Adipose tissue (tissue), 3 donors: ENCODE results near the gene BCAT1. TPM values are rescaled to one million over a fixed set of nuclear protein-coding genes. Genes with fewer than 3 reads are reported as not detected.
"Not testable (repeated sequence)": the region's sequence is repeated elsewhere in the genome, so short reads cannot be mapped to it uniquely, and the experiment has no call there.

Experiments
- H3K27ac ChIP-seq: one replicate; pipeline ENCODE4 v1.5.1; 2013; ENCODE audit warnings: low read depth, low read length
- WGBS, 3 donors: extraction: QIAGEN DNeasy Blood & Tissue Kit; methylation state at CpG; one replicate each; pipeline ENCODE4 v1.1.7; 2013; 5-methylcytosine and 5-hydroxymethylcytosine counted together
- polyA plus RNA-seq, 3 donors: library from polyadenylated mRNA; stranded (reverse); fragments of 200-250 nt; gene quantifications; one replicate each; pipeline ENCODE4 v1.2.3, GENCODE V29; 2013
- donor health status: healthy with polysubstance abuse.
- donor health status: Bipolar disorder and iron deficiency.
- donor health status: healthy.

The BCAT1 gene
- polyA plus RNA-seq, 3 donors = 3.1 to 12.8 (median 11.3) TPM

DNA sequence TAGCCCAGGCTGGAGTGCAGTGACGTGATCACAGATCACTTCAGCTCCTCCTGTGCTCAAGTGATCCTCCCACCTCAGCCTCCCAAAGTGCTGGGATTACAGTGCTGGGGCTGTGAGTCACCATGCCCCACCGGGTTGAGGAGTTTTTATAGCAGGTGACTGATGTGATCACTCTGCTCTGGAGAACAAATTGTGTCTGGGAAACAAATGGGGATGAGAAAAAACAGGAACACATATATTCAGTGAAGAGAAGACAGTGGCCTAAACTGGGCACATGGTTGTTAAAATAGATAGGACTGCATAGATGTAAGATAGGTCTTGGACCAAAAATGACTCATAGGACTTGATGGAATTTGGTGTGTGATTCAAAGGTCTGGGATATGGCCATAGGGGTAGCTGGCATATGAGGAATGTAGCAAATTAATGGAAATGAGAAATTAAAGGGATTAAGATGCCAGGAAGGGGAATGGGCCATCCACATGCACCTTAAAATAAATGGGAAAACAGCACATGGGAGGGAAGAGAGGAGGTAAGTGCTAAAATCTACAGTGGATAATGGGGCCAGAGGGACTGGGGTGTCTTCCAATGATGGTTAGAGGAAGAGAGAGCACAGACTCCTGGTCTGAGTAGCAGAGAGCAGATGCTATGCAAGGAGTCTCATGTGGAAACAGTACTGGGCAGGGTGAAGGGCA, 11.2 kb downstream of the BCAT1 start:
- WGBS, 3 donors = 52 to 77% (median 74%) methylated on average over 2 of the region's 2 CpGs
- no peak overlapping the region for H3K27ac ChIP-seq

DNA sequence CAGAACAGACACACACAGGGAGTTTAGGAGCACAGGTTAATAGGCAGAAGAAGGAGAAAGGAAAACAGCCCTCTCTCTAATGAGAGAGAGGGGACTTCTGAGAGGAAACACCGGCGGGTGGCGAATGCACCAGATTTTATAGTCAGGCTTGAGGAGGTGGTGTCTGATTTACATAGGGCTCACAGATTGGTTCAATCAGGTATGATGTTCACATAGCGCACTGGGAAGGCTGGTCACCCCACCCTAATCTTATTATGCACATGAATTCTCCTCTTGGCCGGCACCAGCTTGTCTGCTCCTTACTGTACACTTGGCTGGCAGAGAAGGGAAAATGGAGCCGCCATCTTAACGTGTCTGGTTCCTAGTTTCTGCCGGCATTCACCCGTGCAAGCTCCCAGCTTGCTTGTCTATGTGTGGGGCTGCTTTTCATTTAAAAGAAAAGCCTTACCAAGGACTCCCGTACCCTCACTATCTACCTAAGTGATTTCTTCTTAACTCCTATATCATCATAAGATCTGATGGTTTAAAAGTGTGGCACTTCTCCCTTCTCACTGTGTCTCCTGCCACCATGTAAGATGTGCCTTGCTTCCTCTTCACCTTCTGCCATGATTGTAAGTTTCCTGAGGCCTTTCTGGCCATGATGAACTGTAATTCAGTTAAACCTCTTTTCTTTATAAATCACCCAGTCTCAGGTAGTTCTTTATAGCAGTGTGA, 15.1 kb downstream of the BCAT1 start:
- WGBS, 3 donors = 80 to 92% (median 82%) methylated on average over 10 of the region's 10 CpGs

DNA sequence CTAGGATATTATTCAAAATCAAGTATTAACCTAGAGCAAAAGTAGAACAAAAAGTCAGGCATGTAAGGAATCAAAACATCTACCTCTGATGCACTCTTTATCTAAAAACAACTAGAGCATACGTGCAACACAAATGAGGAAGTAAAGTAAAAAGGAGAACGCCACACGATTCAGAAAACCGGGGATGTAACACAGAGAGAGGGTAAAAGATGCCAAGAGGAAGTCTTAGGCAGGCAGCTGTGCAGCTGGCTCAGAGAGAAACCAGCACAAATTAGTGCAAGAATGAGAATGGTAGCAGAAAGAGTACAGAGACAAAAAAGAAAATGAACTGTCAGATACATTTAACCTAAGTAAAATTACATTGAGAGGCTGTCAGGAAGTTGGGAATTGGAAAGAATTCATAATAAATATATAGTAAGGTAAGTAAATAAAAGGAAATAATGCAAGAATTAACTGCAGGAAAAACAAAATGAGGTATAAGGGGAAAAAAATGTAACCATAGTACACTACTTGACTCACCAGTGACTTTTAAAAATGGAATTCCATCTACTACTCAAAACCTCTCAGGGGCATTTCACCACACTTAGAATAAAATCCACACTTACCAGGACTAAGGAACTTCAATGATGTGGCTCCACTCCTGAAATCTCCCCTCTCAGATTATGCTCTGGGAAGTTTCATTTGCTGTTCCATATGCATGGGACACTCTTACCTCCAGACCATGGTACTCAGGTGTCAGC, 17.1 kb downstream of the BCAT1 start:
- no peak overlapping the region for H3K27ac ChIP-seq
- 35 to 44% (median 42%) methylated on average over 4 of the region's 4 CpGs for WGBS, 3 donors

More for the DNA sequence above, 15.1 kb downstream of the BCAT1 start:
- H3K27ac ChIP-seq = no peak overlapping the region

DNA sequence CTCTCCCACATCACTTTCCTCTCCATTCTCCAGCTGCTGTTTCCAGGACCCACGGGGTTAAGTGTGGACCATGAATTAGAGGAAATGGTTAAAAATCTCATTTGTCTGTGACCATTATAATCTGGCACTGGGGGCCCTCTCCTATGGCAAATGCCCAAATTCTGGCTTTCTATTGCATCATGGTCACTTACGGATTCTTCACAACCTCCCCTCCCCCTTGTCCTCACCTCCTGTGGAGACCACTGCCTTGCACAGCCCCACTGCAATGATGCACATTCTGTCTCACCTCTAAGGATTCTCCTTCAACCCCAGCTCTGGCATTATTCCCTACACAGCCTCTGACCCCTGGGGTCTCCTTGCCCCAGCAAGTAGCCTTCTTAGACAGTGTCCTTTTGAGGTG, 18.9 kb downstream of the BCAT1 start:
- no peak overlapping the region for H3K27ac ChIP-seq
- WGBS, 3 donors = 55 to 66% (median 59%) methylated on average over 2 of the region's 2 CpGs

DNA sequence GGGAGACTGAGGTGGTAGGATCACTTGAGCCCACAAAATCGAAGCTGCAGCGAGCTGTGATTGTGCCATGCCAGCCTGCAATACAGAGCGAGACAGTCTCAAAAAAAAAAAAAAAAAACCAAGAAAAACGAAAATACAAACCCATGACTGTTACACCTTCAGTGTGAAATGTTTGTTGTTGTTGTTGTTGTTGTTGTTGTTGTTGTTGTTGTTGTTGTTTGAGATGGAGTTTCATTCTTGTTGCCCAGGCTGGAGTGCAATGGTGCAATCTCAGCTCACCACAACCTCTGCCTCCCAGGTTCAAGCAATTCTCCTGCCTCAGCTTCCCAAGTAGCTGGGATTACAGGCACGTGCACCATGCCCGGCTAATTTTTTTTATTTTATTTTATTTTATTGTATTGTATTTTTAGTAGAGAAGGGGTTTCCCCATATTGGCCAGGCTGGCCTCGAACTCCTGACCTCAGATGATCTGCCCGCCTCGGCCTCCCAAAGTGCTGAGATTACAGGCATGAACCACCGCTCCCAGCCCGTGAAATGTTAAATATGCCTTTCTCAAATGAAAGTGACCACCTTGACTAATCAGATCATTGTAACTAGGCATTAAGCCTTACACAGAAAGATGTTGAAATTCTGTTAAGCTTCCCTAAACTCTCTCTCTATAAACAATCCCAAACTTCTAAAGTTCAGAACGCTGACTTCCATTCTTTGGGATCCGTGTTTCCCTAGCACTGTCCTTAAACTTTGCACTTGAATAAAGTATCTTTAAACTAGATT, 20.2 kb downstream of the BCAT1 start:
- 75 to 88% (median 83%) methylated on average over 13 of the region's 13 CpGs for WGBS, 3 donors
- H3K27ac ChIP-seq = not testable (repeated sequence)

DNA sequence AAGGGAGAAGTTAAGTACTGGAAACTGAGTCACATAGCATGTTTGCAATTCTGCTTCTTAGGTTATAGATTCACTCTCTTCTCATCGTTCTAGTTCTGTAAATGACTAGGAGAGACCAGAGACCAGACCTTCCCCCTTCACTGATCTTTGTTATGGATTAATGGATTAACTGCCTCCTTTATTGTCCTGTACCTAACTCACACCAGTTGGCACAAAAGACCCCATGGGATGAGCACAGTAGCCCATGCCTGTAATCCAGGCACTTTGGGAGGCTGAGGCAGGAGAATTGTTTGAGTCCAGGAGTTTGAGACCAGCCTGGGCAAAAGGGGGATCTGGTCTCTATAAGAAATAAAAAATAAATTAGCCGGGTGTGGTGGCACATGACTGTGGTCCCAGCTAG, 20.8 kb downstream of the BCAT1 start:
- no peak overlapping the region for H3K27ac ChIP-seq
- 86 to 91% (median 88%) methylated on average over 2 of the region's 2 CpGs for WGBS, 3 donors

DNA sequence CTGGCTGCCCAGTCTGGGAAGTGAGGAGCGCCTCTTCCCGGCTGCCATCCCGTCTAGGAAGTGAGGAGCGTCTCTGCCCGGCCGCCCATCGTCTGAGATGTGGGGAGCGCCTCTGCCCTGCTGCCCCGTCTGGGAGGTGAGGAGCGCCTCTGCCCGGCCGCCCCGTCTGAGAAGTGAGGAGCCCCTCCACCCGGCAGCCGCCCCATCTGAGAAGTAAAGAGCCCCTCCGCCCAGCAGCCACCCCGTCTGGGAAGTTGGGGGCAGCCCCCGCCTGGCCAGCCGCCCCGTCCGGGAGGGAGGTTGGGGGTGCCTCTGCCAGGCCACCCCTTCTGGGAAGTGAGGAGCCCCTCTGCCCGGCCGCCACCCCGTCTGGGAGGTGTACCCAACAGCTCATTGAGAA, 22.8 kb downstream of the BCAT1 start:
- not testable (repeated sequence) for H3K27ac ChIP-seq
- WGBS, 3 donors = 87 to 100% (median 98%) methylated on average over 9 to 24 of the region's 24 CpGs

DNA sequence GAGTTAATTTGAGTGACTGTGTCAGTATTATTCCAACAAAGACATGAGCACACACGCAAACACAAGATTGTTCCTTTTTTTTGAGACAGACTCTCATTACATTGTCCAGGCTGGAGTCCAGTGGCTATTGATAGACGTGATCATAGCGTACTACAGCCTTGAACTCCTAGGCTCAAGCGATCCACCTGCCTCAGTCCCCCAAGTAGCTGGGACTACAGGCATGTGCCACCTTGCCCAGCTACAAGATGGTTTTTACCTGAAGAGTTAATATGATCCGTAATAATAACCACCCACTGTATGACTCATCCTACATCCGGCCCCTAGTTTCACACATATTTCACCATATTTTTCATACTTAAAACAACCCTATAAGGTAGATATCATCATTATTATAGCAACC, 26.8 kb downstream of the BCAT1 start:
- H3K27ac ChIP-seq = no peak overlapping the region
- WGBS, 3 donors = 46 to 74% (median 70%) methylated on average over 6 of the region's 6 CpGs

DNA sequence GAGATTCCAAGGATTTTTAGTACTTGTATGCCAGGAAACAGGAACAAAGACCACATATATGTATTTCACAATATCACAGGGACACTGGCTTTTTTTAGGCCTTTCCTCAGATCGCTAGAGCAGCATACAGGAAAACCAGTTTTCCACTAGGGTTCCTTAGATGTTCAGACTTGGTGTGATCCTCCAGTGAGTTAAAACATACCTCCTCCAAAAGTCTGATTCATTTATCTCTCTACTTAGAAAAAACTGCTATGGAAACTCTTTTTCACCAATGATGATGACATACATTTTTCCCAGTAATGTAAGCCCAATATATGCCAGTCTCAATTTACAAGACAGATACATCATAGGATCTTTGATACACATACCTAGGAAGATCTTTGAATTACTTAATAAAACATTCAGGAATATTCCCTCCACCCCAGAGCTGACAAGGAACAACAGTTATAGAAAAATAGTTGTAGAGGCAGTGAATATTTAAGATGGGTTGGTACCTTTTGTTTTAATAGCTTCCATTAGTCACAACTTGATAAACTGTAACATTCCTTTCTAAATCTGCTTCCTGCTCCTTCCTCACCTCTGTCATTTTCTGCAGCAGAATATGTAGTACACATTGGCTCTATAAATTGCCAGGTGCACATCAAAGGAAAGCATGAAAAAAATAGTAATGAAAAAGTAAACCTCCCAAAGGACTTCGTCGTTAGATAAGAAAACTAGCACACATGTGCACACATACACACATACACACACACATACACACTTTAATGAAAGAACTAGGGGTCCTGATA, 27.5 kb downstream of the BCAT1 start:
- 44 to 74% (median 66%) methylated on average over 3 of the region's 3 CpGs for WGBS, 3 donors
- no peak overlapping the region for H3K27ac ChIP-seq

DNA sequence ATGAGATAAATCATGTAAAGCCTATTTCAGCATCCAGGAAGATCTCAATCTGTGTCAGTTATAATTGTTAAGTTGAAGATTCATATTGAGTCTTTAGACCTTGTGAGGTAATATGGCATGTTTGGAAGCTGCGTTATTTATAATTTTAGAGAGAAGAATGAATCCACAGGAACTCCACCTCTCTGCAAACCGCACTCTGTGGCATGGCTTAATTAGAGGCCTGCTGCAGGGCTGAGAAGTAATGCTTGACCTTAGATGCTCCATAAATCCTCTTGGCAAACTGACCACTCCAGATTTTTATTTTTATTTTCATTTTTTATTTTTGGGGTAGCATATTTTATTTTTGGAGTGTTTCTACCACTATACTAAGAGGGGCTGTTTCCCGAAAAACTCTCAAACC, 28.8 kb downstream of the BCAT1 start:
- 87 to 92% (median 89%) methylated on average over 3 of the region's 3 CpGs for WGBS, 3 donors
- H3K27ac ChIP-seq = no peak overlapping the region

DNA sequence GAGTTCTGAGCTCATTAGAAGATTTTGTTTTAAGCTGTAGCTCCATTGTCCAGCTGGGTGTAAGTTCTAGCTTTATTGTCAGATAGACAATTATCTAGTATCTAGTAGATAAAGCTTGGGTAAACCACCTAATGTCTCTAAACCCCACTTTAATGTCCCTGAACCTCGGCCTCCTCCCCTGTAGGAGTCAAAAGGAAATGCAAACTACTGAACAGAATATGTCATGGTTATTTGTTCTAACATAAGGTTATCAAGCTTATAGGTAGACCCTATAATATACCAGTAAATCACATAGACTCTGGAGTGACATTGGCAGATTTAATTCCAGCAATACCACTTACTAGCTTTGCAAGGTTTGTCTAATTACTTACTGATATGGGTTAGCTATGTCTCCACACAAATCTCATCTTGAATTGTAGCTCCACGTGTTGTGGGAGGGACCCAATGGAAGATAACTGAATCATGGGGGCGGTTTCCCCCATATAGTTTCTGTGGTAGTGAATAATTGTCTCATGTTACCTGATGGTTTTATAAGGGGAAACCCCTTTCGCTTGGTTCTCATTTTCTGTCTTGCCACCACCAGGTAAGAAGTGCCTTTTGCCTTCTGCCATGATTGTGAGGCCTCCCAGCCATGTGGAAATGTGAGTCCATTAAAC, 29.4 kb downstream of the BCAT1 start:
- H3K27ac ChIP-seq = no peak overlapping the region
- 69 to 76% (median 69%) methylated on average over 4 of the region's 4 CpGs for WGBS, 3 donors

DNA sequence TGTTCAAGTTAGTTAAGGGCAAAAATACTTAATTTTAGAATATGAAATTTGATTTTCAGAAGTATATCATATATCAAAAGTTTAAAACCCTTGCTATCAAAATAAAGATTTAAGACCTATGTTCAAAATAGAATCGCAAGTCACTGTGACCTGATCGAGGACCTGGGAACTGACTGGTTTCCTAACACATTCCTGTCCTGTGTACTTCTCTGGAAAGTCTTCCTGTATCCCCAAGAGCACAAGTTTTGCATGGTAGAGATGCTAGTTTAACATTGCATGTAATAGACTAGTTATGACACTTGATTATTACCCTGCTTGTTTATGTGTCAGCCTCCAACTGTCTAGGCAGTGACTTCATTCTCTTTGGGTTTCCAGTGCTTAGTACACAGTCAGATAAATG, 30.3 kb downstream of the BCAT1 start:
- WGBS, 3 donors = 32 to 37% (median 34%) methylated on average over 2 of the region's 2 CpGs
- H3K27ac ChIP-seq = no peak overlapping the region

DNA sequence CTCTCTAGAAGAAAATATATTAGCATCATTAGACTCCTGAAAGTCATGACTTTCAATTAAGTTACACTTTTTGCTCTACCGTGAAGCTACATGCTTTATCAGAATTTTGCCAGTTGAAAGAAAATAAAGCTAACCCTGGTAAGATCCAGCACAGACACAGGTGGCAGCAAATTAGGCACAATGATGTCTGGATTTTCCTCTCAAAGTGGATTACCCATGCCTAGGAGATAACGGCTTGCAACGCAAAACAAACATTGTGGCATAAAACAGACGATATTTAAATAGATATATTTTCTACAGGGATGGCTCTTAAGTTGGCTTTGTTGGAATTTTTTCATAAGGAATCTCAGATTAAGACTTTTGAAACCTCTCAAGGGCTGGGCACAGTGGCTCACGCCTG, 33.4 kb downstream of the BCAT1 start:
- 53 to 89% (median 89%) methylated on average over 5 of the region's 5 CpGs for WGBS, 3 donors
- H3K27ac ChIP-seq = no peak overlapping the region

DNA sequence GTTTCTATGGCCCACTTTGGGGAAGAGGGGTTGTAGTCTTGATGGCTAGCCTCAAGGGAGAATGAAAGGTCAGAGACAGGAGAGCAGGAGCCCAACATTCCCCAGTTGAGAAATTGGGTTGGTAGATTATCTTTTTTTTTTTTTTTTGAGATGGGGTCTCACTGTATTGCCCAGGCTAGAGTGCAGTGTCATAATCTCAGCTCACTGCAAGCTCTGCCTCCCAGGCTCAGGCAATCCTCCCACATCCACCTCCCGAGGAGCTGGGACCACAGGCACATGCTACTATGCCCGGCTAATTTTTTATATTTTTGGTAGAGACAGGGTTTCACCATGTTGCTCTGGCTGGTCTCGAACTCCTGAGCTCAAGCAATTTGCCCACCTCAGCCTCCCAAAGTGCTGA, 34.9 kb downstream of the BCAT1 start:
- H3K27ac ChIP-seq = no peak overlapping the region
- 94 to 95% (median 94%) methylated on average over 3 of the region's 3 CpGs for WGBS, 3 donors

DNA sequence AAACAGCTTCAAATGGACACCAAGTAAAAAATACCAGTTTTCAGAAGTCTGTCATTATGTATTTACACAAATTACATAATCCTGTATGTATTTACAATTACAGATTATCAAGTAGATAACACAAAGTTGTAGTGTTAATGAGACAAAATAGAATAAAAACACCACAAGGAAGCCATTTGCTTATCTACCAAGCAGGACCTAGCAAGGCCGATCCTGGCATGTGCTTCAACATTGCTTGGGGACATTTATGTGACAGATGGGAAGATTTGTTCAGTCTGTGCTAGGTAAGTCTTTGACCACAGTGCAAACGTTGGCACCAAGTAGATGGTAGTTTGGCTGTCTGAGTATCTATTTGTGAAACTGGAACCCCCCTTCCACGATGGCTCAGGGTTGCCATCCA, 35.8 kb downstream of the BCAT1 start:
- 41 to 83% (median 81%) methylated on average over 3 of the region's 3 CpGs for WGBS, 3 donors
- H3K27ac ChIP-seq = no peak overlapping the region

DNA sequence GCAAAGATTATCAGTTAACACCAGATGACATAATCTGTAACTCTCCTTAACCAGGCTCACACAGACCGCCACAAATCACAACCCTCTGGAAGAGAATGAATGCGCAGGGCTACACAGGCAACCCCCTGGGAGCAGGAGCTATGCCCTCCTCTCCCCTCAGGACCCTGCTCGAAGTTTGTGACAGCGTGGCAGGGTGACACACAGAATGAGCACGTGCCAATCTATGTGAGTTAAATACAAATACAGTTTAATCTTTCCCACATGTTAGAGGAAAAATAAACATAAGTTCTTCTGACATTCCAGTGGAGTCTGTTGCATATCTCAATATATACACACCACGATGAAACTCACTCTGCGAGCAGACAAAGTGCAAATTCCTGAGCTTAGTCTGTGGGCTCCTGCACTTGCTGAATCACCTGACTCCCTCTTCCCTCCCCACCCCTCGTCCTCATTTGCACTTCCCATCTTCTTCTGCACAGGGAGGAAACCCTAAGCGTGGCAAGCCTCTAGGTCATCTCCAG, 37.6 kb downstream of the BCAT1 start:
- WGBS, 3 donors = 35 to 58% (median 57%) methylated on average over 9 of the region's 9 CpGs
- H3K27ac ChIP-seq = no peak overlapping the region

DNA sequence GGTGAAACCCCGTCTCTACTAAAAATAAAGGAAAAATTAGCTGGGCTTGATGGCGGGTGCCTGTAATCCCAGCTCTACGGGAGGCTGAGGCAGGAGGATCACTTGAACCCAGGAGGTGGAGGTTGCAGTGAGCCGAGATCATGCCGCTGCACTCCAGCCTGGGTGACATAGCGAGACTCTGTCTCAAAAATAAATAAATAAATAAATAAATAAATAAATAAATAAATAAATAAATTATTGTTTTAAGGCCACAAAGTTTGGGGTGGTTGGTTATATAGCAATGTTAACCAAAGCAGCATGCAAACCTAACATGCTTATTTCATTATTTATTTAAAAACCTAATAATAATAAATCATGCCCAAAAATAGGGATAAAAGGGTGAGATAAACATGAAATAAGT, 38.7 kb downstream of the BCAT1 start:
- not testable (repeated sequence) for H3K27ac ChIP-seq
- WGBS, 3 donors = 97 to 100% (median 98%) methylated on average over 6 of the region's 6 CpGs
